Astrocyte (in vitro differentiated cells and primary cell): ENCODE measurements around the gene C1orf159.

Source experiments
- CTCF ChIP-seq: IDR thresholded peaks from 2 replicates; pipeline ENCODE4 v1.5.1; 2011; ENCODE audit warnings: low read depth, mild to moderate bottlenecking, inconsistent platforms, low read length, moderate library complexity; ENCODE audit not compliant: insufficient read depth
- EZH2 ChIP-seq: IDR thresholded peaks from 2 replicates; pipeline ENCODE4 v1.6.1; 2012; ENCODE audit warnings: mild to moderate bottlenecking, low read length, inconsistent platforms; ENCODE audit not compliant: insufficient read depth

- TF ChIP-seq CTCF (no peak), EZH2 (no peak)
These were observed 40.5 kb upstream of the C1orf159 start for GRCh38 chr1:1156140-1157032.
